ENCODE measurements around the gene USP46.
A peak's percentile ranks its signal among the peaks of the same experiment; 100 is the strongest.

Gene USP46

DNA sequence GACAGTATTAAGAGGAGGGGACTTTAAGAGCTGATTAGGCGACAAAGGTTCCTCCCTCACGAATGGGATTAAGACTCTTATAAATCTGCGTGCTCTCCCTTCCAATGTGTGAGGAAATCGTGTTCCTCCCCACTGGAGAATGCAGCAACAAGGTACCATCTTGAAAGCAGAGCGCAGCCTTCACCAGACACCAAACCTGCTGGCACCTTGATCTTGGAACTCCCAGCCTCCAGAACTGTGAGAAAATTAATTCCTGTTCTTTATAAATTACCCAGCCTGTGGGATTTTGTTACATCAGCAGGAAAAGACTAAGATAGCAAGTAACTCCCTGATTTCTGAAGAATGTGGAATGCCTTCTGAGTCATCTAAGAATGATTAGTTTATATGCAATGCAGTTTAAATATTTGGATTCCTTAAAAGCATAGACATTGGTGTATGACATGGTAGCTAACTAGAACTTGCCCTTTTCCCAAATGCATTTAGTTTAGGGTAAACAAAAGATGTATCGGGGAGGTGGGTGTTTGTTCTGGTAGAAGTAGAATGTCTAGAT, 86.1 kb downstream of the USP46 start:
- no peak for TF ChIP-seq CTCF (conservative IDR thresholded peaks at IDR 0.05; ENCODE audit: control insufficient read depth, insufficient read depth, low read depth, low read length)
- H3K4me3 ChIP-seq (ENCODE audit: control insufficient read depth, low read depth, low read length), result no peak overlapping the region
- DNase-seq (ENCODE audit: low read depth), result peak; percentile 62

DNA sequence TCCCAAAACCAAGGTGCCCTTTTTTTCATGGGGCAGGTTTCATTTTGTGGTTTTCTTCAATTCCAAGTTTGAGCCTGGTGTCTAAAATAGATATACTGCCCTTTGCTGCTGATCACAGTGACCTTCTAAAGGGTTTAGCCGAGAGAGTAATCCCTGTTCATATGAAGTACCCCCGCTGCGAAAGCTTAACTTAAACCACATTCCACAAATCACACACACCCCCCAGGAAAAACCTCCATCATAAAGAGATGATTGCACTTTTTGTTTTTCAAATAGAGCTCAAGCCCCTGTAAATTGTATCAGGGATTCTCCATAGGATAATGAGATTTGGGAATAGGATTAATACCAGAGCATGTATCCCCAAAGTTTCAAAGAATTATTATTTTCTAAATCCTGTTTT, 90.8 kb downstream of the USP46 start:
- TF ChIP-seq CTCF (conservative IDR thresholded peaks at IDR 0.05; ENCODE audit: control insufficient read depth, insufficient read depth, low read depth, low read length), result no peak
- no peak for DNase-seq (ENCODE audit: low read depth)
- H3K4me3 ChIP-seq (ENCODE audit: control insufficient read depth, low read depth, low read length), result no peak overlapping the region

DNA sequence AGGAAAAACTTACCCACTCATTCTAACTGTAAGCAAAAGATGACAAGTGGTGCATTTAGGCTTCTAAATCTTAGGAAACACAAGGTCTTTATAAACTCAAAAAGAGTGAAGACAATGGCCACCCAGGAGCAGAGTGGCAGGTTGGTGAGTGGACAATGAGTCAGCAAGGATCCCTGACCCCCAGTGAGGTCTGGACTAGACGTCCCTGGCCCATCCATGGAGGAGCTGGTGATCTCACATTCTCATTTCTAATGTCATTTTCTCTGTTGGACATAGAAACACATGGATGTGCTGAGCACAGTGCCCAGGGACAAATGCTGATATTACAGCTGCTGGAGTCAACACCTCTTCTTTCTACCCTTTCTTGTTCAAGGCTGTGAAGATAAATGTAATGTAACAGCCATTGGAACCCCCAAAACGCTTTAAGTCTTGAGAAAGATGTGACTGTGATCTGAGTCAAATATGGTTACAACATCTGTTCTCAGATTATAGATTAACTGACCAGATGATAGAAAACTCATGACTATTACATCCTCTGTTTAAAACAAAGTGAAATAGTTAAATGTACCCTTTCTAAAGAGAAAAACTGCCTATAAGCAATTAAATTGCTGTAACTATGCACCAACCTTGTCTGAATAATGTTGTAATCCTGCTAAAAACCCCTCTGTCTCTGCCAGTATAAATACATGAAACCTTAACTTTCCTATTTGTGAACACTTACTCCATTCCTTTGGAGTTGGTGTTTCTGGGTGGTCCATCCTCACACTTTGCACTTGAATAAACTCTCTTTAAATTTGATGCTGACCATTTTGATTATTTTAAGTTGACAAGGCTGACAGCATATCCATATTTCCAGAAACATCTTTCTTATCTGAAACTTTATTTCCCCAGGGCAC, 92.7 kb downstream of the USP46 start:
- peak; percentile 73 for DNase-seq (ENCODE audit: low read depth)
- no peak for TF ChIP-seq CTCF (conservative IDR thresholded peaks at IDR 0.05; ENCODE audit: control insufficient read depth, insufficient read depth, low read depth, low read length)
- H3K4me3 ChIP-seq (ENCODE audit: control insufficient read depth, low read depth, low read length), result no peak overlapping the region

- no peak for TF ChIP-seq CTCF (conservative IDR thresholded peaks at IDR 0.05; ENCODE audit: control insufficient read depth, insufficient read depth, low read depth, low read length)
- no peak overlapping the region for H3K4me3 ChIP-seq (ENCODE audit: control insufficient read depth, low read depth, low read length)
- DNase-seq (ENCODE audit: low read depth), result peak; percentile 77
Measured at GRCh38 chr4:52560844-52561280, 98.2 kb downstream of the USP46 start.

GRCh38 chr4:52555356-52555716, 103.8 kb downstream of the USP46 start:
- no peak for TF ChIP-seq CTCF (conservative IDR thresholded peaks at IDR 0.05; ENCODE audit: control insufficient read depth, insufficient read depth, low read depth, low read length)
- no peak overlapping the region for H3K4me3 ChIP-seq (ENCODE audit: control insufficient read depth, low read depth, low read length)
- no peak for DNase-seq (ENCODE audit: low read depth)

DNA sequence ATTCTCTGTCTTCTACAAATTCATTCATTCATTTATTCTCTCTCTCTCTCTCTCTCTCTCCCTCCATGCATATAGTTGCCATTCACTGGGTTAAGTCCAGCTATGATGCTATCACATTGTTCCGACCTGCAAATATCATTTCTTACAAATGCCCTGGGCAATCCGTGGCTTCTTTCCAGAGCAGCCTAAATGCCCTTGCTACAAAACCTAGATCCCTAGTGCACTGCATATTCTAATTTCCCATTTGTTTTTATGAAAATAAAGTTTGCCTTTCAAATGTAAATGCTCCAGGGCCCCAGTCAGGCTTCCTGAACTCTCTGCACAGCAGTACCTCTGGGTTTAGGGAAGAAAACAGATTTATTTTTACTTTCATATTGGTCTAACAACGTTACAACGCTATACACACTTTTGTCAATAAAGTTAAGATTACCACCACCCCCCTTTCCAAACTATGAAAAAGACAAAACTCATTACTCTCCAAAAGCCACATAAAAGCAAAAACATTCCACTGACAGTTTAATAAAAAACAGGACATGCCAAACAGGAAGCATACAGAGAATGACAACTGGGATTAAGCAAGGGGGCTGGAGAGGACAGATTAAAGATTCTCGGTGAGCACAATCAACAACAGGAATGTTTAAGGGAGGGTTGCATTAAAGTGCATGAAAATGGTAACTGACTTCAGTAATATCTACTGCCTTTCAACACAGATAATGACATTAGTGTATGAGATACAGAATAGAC, 104.3 kb downstream of the USP46 start:
- no peak overlapping the region for H3K4me3 ChIP-seq (ENCODE audit: control insufficient read depth, low read depth, low read length)
- TF ChIP-seq CTCF (conservative IDR thresholded peaks at IDR 0.05; ENCODE audit: control insufficient read depth, insufficient read depth, low read depth, low read length), result no peak
- no peak for DNase-seq (ENCODE audit: low read depth)

Measured in fibroblast of mammary gland (primary cell).